BE2C (cell line): ENCODE results near the gene SYT7.

Experiments used
- DNase-seq: peaks from one replicate; pipeline ENCODE4 v3.0.0-alpha.2; 2020
- H3K27me3 ChIP-seq: fragments of 250-450 bp; sonication (Bioruptor Pico); 2 replicates; pipeline ENCODE4 v1.5.1; 2020; ENCODE audit warnings: mild to moderate bottlenecking
- H3K36me3 ChIP-seq: fragments of 250-450 bp; sonication (Bioruptor Pico); 2 replicates; pipeline ENCODE4 v1.5.1; 2020; ENCODE audit warnings: mild to moderate bottlenecking
- H3K4me1 ChIP-seq: fragments of 250-450 bp; sonication (Bioruptor Pico); 2 replicates; pipeline ENCODE4 v1.5.1; 2020
- H3K4me3 ChIP-seq: 2 replicates; pipeline ENCODE4 v1.5.1; 2011; ENCODE audit warnings: low read depth, low read length
- H3K9me3 ChIP-seq: fragments of 250-450 bp; sonication (Bioruptor Pico); 2 replicates; pipeline ENCODE4 v1.5.1; 2020
- TF ChIP-seq, protein P1 (sequence below): IDR thresholded peaks from 2 replicates; pipeline ENCODE4 v1.5.1; 2012; ENCODE audit warnings: mild to moderate bottlenecking, low read depth, low read length

Gene SYT7

DNA sequence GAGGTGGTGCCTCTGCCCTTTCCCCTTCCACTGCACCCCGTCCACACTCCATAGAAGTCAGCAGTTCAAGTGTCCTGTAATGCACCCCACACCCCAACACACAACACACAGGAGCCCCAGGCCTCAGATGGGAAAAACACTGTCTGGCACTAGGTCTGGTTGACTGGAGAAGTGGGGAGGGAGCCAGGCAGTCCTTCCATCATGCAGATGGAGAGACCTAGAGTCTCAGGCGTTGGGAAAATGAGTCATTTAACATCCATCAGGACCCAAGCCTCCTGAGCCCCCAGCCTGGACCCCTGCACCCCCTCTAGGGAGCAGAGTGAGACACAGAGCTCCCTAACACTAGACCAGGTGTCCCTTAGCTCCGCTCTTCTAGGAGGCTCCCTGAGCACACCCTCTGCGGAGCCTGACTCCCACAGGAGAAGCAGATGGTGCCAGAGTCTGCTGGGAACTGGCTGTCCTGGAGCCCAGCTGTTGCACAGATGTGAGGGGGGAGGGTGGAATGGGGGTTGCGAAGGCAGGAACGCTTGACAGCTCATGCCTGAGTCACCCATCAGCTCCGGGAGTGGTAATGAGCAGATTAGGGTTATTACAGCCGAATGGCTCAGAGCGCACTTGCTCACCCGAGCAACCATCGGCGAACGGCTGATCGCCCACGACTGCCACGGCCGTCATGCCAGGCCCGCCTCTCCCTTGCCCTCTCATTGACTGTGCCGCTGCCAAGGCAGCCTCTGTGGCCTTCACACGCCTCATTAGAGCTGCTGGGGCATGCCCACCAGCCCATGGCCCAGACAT, 22.1 kb upstream of the SYT7 start:
- TF ChIP-seq, protein P1, sequence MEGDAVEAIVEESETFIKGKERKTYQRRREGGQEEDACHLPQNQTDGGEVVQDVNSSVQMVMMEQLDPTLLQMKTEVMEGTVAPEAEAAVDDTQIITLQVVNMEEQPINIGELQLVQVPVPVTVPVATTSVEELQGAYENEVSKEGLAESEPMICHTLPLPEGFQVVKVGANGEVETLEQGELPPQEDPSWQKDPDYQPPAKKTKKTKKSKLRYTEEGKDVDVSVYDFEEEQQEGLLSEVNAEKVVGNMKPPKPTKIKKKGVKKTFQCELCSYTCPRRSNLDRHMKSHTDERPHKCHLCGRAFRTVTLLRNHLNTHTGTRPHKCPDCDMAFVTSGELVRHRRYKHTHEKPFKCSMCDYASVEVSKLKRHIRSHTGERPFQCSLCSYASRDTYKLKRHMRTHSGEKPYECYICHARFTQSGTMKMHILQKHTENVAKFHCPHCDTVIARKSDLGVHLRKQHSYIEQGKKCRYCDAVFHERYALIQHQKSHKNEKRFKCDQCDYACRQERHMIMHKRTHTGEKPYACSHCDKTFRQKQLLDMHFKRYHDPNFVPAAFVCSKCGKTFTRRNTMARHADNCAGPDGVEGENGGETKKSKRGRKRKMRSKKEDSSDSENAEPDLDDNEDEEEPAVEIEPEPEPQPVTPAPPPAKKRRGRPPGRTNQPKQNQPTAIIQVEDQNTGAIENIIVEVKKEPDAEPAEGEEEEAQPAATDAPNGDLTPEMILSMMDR, result no peak
- Histone ChIP-seq H3K4me1 (no peaks in the 10 kb centered on the region; the same call in 1 of the 2 replicates), H3K4me3 (no peak overlapping the region; the same call in 1 of the 2 replicates), H3K36me3 (no peaks in the 10 kb centered on the region), H3K9me3 (no peaks in the 10 kb centered on the region), H3K27me3 (no peaks in the 10 kb centered on the region)
- DNase-seq, result peak; percentile 52

DNA sequence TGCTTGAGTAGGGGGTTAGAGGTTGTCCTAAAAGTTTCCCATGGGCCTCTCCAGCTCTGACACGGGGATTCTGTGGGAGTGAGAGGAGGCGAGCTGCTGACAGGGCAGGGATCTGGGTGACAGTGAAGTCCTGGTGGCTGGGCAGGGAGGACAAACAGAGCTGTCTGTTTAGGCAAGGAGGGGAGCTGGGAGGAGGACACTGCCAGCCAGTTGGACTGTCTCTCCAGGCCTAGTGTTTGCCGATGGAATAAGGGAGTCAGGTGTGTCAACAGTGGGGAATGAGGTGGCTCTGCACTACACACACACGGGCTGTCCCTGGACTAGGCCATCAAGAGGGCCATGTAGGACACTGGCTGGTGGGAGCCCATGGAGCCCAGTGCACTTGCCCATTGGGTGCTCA, 20.6 kb upstream of the SYT7 start:
- Histone ChIP-seq H3K9me3 (no peaks in the 10 kb centered on the region), H3K4me1 (no peaks in the 10 kb centered on the region; the same call in 1 of the 2 replicates), H3K4me3 (no peak overlapping the region), H3K36me3 (no peaks in the 10 kb centered on the region), H3K27me3 (no peaks in the 10 kb centered on the region)
- TF ChIP-seq, protein P1, result no peak
- no peak for DNase-seq

DNA sequence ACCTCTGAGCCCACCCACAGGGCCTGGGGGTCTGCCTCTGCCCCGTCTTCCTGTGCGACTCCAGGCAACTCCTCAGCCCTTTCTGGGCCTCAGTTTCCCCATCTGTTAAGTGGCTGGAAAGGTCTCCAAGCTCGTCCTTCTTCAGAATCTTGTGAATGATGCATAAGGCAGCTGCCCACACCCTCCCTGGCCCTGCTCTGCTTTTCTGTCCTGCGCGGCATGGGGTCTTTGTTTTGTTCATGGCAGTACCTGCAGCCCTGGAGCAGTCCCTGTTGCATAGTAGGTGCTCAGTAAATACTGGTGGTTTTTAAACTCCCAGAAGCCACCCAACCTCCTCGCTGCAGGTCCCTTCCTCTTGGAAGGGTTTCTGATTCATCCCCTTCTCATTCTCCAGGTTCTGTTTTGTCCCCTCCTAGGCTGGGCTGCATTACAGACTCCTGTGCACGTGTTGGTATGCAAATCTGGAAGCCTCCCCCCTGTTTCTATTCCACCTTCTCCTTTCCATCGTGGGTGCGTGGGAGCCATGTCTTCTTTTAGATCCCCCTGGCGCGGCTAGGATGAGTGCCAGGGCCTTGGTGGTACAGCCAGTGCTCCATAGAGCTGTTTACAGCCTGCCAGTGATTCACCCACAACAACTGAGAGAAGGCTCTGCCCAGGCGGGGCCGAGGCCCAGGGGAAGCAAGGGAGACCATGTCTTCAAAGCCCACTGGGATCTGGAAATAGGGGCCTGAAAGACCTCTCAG, 19.3 kb upstream of the SYT7 start:
- H3K36me3 ChIP-seq, result no peaks in the 10 kb centered on the region
- TF ChIP-seq, protein P1, result no peak
- H3K27me3 ChIP-seq, result no peaks in the 10 kb centered on the region
- DNase-seq, result no peak
- H3K9me3 ChIP-seq, result no peaks in the 10 kb centered on the region
- H3K4me3 ChIP-seq, result no peak overlapping the region
- H3K4me1 ChIP-seq, result no peaks in the 10 kb centered on the region; the same call in 1 of the 2 replicates

DNA sequence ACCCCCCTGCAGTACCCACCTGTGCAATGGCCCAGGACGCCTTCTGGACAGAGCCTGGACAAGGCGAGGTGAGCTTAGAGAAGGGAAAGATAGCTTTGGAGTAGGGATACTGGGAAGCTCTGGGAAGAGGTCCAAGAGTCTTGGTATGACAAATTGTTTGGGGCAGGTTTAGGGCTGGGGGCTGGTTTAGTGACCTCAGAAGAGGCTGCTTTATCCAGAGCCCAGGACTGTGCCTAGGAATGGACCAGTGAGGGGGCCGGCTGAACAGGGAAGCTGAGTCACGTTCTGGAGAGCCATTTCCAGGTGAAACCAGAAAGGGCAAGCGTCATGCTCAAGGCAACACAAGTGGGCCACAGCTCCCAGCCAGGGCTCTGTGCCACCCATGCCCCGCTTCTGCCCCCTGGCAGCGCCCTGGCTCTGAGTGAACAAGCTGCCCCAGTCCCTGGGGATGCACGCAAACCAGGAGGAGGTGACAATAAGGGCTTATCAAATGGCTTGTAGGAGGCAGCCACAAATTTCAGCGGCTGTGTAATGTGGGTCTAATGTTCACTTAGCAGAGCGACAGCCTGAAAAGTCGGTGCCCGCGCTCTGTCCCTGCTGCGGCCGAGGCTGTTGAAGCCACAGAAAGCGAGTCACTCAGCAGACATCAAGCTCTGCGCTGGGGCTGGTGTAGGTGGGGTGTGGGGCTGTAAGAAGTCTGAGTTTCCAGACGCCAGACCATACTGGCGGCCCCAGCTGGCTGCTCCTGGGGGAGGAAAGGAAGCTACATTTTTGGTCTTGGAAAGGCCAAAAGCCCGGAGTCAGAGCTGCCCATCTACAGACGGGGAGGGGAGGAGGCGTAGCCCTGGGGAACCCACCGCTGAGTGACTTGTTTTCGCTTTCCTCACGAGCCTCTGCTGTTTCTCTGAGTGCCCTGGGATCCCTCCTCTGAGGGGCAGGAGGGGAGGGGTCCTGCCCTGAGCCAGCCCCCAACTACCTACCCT, 18.3 kb upstream of the SYT7 start:
- H3K4me3 ChIP-seq, result no peak overlapping the region
- H3K27me3 ChIP-seq, result no peaks in the 10 kb centered on the region
- peak; percentile 39 for DNase-seq

DNA sequence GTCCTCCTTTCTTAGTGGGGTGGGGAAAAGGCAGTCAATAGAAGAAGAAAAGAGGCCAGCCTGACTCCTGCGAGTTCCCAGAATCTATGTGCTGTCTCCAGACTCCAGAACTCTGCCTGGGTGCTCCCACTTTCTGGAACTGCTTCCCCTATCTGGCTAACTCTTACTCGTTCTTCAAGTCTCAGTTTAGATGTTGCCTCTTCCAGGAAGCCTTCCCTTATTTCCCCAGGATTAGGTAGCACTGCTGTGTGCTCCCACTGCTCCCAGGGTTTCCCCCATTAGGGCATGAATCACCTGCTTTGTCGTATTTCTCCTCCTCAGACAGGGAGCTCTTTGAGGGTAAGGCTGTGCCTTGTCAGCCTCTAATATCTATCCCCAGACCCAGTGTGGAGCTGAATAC, 17.5 kb upstream of the SYT7 start:
- TF ChIP-seq, protein P1, result no peak
- Histone ChIP-seq H3K4me1 (no peaks in the 10 kb centered on the region; the same call in 1 of the 2 replicates), H3K36me3 (no peaks in the 10 kb centered on the region), H3K4me3 (no peak overlapping the region), H3K9me3 (no peaks in the 10 kb centered on the region), H3K27me3 (no peaks in the 10 kb centered on the region)
- DNase-seq, result no peak

More for the DNA sequence above, 18.3 kb upstream of the SYT7 start:
- TF ChIP-seq, protein P1, result no peak
- Histone ChIP-seq H3K9me3 (no peaks in the 10 kb centered on the region), H3K4me1 (no peaks in the 10 kb centered on the region; the same call in 1 of the 2 replicates), H3K36me3 (no peaks in the 10 kb centered on the region)
